GM12891 (cell line): ENCODE results near the gene ABCB4. TPM values are rescaled to one million over a fixed set of nuclear protein-coding genes. Genes with fewer than 3 reads are reported as not detected.

Experiments used
- DNase-seq: peaks from one replicate; pipeline ENCODE4 v3.0.0; 2011; ENCODE audit warnings: low spot score; ENCODE audit not compliant: insufficient read length
- FAIRE-seq: peaks from 2 replicates; lab custom pipeline; 2011; peaks lifted over from hg19 to GRCh38; lab: Jason Lieb, UNC
- PAX5 ChIP-seq: IDR thresholded peaks from 2 replicates; pipeline ENCODE4 v1.6.1; 2011; ENCODE audit warnings: low read length, moderate library complexity, mild to moderate bottlenecking; ENCODE audit not compliant: insufficient read depth, severe bottlenecking
- POLR2A ChIP-seq: IDR thresholded peaks from 2 replicates; pipeline ENCODE4 v1.6.1; 2011; ENCODE audit warnings: low read depth, low read length, control low read depth
- POLR2AphosphoS5 ChIP-seq: IDR thresholded peaks from 2 replicates; pipeline ENCODE4 v1.6.1; 2011; ENCODE audit warnings: low read depth, low read length, control low read depth
- POU2F2 ChIP-seq: IDR thresholded peaks from 2 replicates; pipeline ENCODE4 v1.6.1; 2011; ENCODE audit warnings: low read depth, mild to moderate bottlenecking, control low read depth, low read length, moderate library complexity
- SPI1 ChIP-seq: IDR thresholded peaks from 2 replicates; pipeline ENCODE4 v1.6.1; 2011; ENCODE audit warnings: low read depth, low read length, control low read depth
- TAF1 ChIP-seq: IDR thresholded peaks from 2 replicates; pipeline ENCODE4 v1.6.1; 2011; ENCODE audit warnings: low read depth, low read length, control low read depth
- polyA plus RNA-seq: library from polyadenylated mRNA; unstranded; fragments of >200 nt; gene quantifications from one replicate; pipeline ENCODE4 v1.2.1, GENCODE V29; 2012; ENCODE audit warnings: low read depth, missing spikeins, inconsistent platforms; ENCODE audit not compliant: missing spikeins

Gene ABCB4
- polyA plus RNA-seq, result 1.2 TPM

DNA sequence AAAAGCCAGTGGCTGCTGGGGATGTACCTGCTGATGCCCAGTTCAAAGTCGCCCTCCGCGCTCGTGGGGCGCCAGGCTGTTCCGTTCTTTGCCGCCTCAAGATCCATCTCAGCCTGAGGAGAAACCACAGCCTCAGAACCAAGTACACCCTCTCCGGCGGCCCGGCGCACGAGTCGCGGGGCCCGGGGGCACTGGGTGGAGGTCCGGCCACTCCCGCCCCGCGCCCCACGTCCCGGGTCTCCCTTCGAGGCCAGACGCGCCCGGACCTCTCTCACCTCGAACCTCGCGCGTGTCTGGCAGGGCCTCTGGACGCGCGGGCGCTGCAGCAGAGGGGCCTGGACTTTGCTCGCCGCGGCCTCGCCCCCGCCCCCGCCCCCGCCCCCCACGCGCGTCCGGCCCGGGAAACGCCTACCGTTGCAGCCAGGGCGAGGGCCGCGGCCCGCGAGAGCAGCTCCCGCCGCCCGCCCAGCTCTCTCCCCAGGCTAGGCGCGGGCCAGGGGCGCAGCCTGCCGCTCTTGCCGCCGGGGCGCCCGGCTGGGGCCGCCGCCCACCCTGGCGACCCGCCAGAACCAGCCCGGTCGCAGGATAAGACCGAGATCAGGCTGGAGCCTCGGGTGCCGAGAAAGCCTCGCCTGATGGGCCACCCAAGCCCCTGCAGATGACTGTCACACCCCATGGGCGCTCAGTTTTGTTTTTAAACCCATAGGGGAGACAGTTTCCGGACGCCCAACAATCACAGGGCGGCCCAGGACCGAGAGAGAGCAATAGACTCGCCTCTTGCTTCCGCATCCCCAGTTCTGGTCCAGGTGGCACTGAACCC is at the start of gene ABCB4:
Gene ABCB4 (minus strand): TSS at position 322 of the 820 bp plus-strand sequence. CDS start 215 bp downstream, at position 107.
- FAIRE-seq (peak; percentile 69), DNase-seq (peak; percentile 12)
- TF ChIP-seq POLR2AphosphoS5 (no peak), TAF1 (no peak), POLR2A (no peak), PAX5 (no peak), SPI1 (no peak), POU2F2 (no peak)

DNA sequence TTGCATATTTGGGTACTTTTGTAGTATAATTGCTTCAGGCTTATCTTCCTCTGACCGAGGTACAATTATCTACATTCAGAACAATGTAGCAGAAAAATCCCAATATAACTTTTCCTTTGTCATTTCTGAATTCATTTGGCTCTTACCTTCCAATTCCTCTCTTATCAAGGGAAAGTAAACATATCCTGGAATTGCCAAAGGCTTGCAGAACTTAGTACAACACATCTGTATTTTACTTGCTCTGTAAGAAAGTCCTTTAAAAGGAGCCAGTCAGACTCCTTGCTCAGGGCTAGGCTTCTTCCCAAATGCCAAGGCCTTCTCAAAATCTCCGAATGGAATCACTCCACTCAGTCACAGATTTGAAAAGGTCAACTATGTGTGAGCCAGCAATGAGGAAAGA is 43.3 kb upstream of the ABCB4 start:
- TF ChIP-seq POU2F2, result no peak
- TF ChIP-seq TAF1, result no peak
- TF ChIP-seq POLR2AphosphoS5, result no peak
- TF ChIP-seq POLR2A, result no peak
- no peak for TF ChIP-seq SPI1
- TF ChIP-seq PAX5, result no peak
- FAIRE-seq, result no peak
- DNase-seq, result no peak

DNA sequence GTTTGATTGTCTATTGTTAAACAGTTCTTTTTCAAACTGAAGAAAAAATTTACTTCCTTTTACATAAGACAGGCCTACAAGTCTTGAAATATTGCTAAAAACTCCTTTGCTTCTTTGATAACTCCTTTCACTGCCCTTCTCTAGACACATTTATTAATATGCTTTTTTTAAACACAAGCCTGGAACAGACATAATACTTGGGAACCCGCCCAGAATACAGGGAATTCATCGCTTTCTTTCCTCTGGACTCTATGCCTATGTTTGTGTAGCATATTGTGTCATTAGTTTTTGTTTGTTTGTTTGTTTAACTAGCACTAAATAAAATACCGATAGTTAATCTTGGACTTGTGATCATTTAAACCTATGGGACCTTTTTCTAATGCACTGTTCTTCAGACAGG is 42.4 kb upstream of the ABCB4 start:
- no peak for FAIRE-seq
- TF ChIP-seq POLR2AphosphoS5 (no peak), POU2F2 (no peak), PAX5 (no peak), SPI1 (no peak), TAF1 (no peak), POLR2A (no peak)
- DNase-seq, result no peak

DNA sequence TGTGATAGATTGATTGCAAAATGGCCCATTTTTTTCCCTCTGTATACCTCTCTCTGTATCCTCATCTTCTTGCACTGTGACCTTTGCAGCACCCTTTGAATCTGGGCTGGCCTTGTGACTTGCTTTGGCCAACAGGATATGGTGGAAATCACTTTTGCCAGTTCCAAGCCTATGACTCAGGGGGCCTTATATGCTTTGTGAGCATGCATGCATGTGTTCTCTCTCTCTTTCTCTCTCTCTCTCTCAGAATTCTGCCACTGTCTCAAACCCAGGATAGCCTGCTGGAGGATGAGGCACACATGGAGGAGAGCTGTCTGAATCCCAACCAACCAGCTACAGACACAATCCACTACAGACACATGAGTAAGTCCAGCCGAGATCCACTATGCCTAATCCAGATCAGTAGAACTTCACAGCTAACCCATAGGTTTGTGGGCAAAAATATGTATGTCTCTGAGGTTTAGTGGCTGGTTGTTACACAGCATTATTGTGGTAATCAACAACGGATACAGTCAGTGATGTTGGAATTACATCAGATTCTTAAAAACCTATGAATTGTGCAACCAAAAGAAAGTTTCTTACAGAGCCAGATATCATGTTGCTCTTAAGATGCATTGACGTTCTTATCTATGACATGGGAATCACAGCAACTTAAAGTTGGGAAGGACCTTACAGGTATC is 41.8 kb upstream of the ABCB4 start:
- no peak for FAIRE-seq
- no peak for TF ChIP-seq TAF1
- TF ChIP-seq SPI1, result no peak
- TF ChIP-seq POU2F2, result no peak
- no peak for TF ChIP-seq PAX5
- no peak for TF ChIP-seq POLR2AphosphoS5
- TF ChIP-seq POLR2A, result no peak
- no peak for DNase-seq

DNA sequence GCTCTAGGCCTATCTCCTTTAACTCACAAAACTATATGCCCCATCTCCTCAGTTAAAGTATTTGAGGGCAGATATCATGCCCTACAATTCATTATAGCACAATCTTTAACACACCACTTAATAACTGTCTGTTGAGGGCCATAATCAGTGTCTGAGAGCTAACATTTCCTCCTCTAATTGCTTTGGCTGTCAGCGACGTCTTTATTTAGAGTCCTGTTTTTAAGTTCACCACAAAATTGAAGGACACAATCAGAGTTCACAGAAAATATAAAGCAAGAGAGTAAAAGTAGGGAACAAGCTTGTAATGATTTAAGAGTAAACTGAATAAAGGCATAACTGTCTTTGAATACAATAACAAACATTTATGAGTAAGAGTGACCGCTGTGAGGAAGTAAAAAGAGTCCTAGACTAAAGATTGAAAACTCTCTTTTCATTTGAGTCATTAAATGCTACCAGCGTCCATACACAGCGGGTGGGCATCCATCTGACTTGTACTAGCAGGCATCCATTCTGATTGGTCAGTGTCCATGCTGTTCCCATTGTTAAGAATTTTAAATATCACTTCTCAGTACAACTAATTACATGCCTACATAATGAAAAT is 38.4 kb upstream of the ABCB4 start:
- no peak for DNase-seq
- TF ChIP-seq POLR2A (no peak), PAX5 (no peak), POLR2AphosphoS5 (no peak), SPI1 (no peak), TAF1 (no peak), POU2F2 (no peak)
- FAIRE-seq, result no peak

DNA sequence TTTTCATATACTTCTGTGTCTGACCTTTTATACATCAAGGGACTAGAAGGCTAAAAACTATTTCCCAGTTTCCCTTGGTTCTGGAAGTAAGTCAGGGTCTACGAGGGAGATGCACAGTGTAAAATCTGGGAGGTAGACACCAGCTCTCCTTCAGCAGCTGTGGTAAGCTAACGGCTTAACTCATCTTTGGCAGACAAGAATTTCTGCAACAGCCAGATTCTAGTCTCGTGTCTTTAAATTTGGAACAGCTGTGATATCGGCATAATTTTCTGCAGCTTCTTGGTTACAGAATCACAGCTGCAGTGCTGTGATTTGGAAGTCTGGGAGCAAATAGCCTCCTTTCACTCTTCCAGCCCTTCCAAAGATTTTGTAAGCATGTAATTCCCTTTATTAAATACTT is 37.4 kb upstream of the ABCB4 start:
- DNase-seq (no peak), FAIRE-seq (no peak)
- TF ChIP-seq POLR2A (no peak), POU2F2 (no peak), SPI1 (no peak), TAF1 (no peak), PAX5 (no peak), POLR2AphosphoS5 (no peak)

DNA sequence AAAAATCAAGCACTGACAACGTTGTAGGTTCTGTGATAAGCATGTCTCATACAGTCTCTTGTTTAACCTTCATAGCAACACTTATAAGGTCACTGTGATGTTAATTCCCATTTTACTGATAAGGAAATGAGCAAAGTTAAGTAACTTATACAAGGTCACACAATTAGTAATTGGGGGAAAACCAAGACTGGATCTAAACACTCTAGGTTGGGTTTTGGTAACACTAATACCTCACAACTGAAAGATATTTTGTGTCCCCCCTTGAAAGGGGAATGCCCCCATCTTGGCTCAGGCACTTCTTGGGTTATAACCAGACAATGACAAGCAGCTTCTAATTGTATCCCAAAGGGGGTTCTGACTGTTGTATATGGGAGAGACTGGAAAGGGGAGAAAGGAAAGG is 36.0 kb upstream of the ABCB4 start:
- DNase-seq (no peak), FAIRE-seq (no peak)
- TF ChIP-seq POLR2AphosphoS5 (no peak), PAX5 (no peak), POLR2A (no peak), TAF1 (no peak), POU2F2 (no peak), SPI1 (no peak)

DNA sequence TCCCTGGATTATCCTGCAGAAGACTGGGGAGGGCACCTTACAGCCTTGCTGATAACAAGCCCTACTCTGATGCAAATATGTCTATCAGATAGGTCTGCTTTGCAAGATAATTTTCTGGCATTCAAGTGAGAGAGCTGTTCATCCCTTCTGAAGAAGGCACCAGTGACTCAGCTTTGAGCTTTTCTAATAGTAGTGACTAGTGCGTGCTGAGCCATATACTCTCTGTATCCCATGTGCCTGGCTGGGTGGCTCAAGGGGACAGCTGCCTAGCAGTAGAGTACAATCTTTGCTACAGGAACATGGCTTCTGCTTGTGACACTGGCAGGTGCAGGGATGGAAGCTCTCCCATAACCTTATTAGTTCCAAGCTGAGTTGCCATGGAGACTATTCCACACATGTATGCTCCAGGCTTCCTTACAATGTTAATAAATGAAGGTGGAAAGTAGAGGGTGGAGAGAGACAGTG is 35.0 kb upstream of the ABCB4 start:
- TF ChIP-seq POLR2A (no peak), TAF1 (no peak), PAX5 (no peak), SPI1 (no peak), POLR2AphosphoS5 (no peak), POU2F2 (no peak)
- FAIRE-seq (no peak), DNase-seq (no peak)

DNA sequence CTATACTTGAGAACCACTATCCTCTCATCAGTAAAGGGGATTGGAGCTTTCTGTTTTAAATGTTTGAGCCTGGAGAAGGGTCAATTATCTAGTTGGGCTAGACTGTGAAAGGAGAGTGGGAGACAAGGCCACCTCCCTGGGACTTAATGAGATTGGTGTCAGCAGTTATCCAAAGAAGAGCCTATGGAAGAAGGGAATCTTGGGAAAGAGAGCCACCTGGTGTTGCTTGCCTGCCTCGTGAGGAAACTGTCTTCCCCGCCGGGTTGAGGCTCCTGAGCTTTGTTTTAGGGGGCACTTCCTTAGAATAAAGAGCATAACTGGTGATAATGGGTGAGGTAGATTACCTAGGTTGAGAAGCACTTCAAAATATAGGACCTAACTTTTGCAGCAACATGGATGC is 32.0 kb upstream of the ABCB4 start:
- FAIRE-seq (no peak), DNase-seq (no peak)
- TF ChIP-seq POLR2AphosphoS5 (no peak), PAX5 (no peak), TAF1 (no peak), POU2F2 (no peak), POLR2A (no peak), SPI1 (no peak)
